ENCODE results near the gene WDR46. TPM values are rescaled to one million over a fixed set of nuclear protein-coding genes. Genes with fewer than 3 reads are reported as not detected.

Gene WDR46
- total and polyA plus RNA-seq, 2 of the 8 experiments (the other 6 are each of a cell fraction or from before 2014, with no cell fraction given): 69.7 to 91.0 TPM

DNA sequence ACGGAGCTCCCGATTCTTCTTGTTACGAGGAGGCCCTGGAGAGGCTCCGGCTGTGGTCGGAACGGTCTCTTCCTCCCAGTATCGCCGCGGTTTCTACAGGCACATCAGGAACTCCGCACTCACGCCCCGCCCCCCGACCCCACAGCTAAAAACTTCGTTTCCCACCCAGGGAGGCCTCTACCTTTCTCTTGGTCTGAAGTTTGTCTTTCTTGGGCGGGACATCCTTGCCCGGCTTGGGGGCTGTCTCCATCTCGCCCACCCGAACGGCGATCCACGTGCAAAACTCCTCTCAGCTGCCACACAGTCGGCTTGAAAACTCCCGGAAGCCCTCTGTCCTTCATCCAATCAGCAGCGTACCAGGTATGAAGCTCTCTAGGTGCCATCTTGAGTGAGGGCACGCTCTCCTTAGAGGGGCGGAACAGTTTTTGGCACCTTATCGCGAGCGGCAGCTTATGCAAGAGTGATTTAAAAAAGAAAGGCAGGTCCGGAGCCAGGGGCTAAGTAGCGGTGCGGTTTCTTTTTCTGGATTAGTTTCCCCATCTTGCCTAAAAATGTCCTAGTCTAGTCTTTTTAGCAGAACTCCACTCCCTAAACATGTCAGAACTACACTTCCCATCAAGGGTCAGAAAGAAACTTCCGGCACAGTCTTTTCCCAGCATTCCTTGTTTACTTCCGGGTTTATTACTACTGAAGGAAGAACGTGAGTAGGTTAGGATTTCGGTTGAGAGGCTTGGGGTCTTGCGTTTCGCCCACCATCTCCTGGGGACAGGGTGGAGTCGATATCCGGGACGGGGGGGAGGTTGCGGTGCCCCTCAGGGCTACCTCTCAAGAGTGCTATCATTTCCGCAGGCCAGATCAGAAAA, at the start of gene WDR46, which contains the start of gene PFDN6 (continued):
- TF ChIP-seq HDAC2 (IDR thresholded peaks at IDR 0.05; ENCODE audit: borderline replicate concordance in 1 of 2, low read depth in 2 of 2, low read length in 2 of 2) (peak; percentile 28 to 97; a peak in 2 of 4 replicates), SP1 (IDR thresholded peaks at IDR 0.05; ENCODE audit: low read depth, low read length) (peak; percentile 71), CBX8 (IDR thresholded peaks at IDR 0.05; ENCODE audit: borderline replicate concordance, low read depth, low read length) (no peak), SIN3A (conservative IDR thresholded peaks at IDR 0.05 in 1 of 2, IDR thresholded peaks at IDR 0.05 in 1 of 2; ENCODE audit: low read depth in 1 of 2, low read length in 2 of 2) (peak; percentile 81 to 97; a peak in 3 of 4 replicates), CHD1 (IDR thresholded peaks at IDR 0.05; ENCODE audit: low read depth, low read length) (no peak), SP4 (IDR thresholded peaks at IDR 0.05; ENCODE audit: low read length) (no peak), RNF2 (IDR thresholded peaks at IDR 0.05; ENCODE audit: borderline replicate concordance, low read depth, low read length, missing control alignments, poor library complexity, severe bottlenecking) (no peak), CBX5 (IDR thresholded peaks at IDR 0.05; ENCODE audit: low read depth, low read length) (no peak), GTF2F1 (IDR thresholded peaks at IDR 0.05; ENCODE audit: borderline replicate concordance, low read depth, low read length) (no peak), GABPA (IDR thresholded peaks at IDR 0.05; ENCODE audit: borderline replicate concordance, insufficient read depth, low read length) (peak; percentile 98), YY1 (IDR thresholded peaks at IDR 0.05; ENCODE audit: low read depth, low read length) (peak; percentile 99), POLR2AphosphoS5 (IDR thresholded peaks at IDR 0.05; ENCODE audit: low read depth, low read length) (peak; percentile 46), BCL11A (IDR thresholded peaks at IDR 0.05; ENCODE audit: low read depth in 2 of 2, low read length in 2 of 2) (no peak), TCF12 (IDR thresholded peaks at IDR 0.05; ENCODE audit: low read depth, low read length) (no peak), ZNF274 (IDR thresholded peaks at IDR 0.05; ENCODE audit: borderline replicate concordance, extremely low read depth, low read length) (no peak), RXRA (IDR thresholded peaks at IDR 0.05; ENCODE audit: insufficient read depth, low read depth, low read length) (no peak), TAF1 (IDR thresholded peaks at IDR 0.05; ENCODE audit: low read depth, low read length) (peak; percentile 72; the same call in 1 of the 2 replicates)
- TF ChIP-seq, protein P1, sequence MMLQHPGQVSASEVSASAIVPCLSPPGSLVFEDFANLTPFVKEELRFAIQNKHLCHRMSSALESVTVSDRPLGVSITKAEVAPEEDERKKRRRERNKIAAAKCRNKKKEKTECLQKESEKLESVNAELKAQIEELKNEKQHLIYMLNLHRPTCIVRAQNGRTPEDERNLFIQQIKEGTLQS (IDR thresholded peaks at IDR 0.05; ENCODE audit: insufficient read depth, low read depth, low read length): no peak
- TF ChIP-seq, protein P2, sequence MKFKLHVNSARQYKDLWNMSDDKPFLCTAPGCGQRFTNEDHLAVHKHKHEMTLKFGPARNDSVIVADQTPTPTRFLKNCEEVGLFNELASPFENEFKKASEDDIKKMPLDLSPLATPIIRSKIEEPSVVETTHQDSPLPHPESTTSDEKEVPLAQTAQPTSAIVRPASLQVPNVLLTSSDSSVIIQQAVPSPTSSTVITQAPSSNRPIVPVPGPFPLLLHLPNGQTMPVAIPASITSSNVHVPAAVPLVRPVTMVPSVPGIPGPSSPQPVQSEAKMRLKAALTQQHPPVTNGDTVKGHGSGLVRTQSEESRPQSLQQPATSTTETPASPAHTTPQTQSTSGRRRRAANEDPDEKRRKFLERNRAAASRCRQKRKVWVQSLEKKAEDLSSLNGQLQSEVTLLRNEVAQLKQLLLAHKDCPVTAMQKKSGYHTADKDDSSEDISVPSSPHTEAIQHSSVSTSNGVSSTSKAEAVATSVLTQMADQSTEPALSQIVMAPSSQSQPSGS (IDR thresholded peaks at IDR 0.05; ENCODE audit: low read length): no peak
- TF ChIP-seq, protein P3, sequence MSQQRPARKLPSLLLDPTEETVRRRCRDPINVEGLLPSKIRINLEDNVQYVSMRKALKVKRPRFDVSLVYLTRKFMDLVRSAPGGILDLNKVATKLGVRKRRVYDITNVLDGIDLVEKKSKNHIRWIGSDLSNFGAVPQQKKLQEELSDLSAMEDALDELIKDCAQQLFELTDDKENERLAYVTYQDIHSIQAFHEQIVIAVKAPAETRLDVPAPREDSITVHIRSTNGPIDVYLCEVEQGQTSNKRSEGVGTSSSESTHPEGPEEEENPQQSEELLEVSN (IDR thresholded peaks at IDR 0.05): no peak; the same call in 1 of the 2 replicates
